Gastrocnemius medialis (tissue), 4 donors: ENCODE data around the gene CACNG7. TPM values are rescaled to one million over a fixed set of nuclear protein-coding genes. Genes with fewer than 3 reads are reported as not detected.

Source experiments
- ATAC-seq, 2 donors: fragments of 150-250 bp; one replicate each; pipeline ENCODE4 v1.9.1; 2016
- DNase-seq, 2 donors: peaks; one replicate each; pipeline ENCODE4 v3.0.0-alpha.2; 2019
- H3K27ac ChIP-seq, 4 donors: fragments of 200-600 bp; sonication (generic); 1 replicate in 1 of 4; 2 replicates in 3 of 4; pipeline ENCODE4 v1.5.1; 2016 to 2018; ENCODE audit warnings: mild to moderate bottlenecking in 2 of 4, moderate library complexity in 1 of 4
- H3K27me3 ChIP-seq, 3 donors: fragments of 200-600 bp; sonication (generic) in 2 of 3; 1 replicate in 1 of 3; 2 replicates in 2 of 3; pipeline versions ENCODE4 v1.5.1 to v1.6.0; 2016 to 2019; ENCODE audit warnings: mild to moderate bottlenecking in 1 of 3, moderate library complexity in 1 of 3
- H3K36me3 ChIP-seq, 2 donors: fragments of 200-600 bp; sonication (generic) in 1 of 2; one replicate each; pipeline ENCODE4 v1.5.1; 2017 to 2018
- H3K4me1 ChIP-seq, 2 donors: fragments of 200-600 bp; sonication (generic) in 1 of 2; one replicate each; pipeline ENCODE4 v1.5.1; 2016 to 2017; ENCODE audit warnings: mild to moderate bottlenecking in 2 of 2
- H3K4me3 ChIP-seq, 4 donors: fragments of 200-600 bp; sonication (generic) in 3 of 4; 1 replicate in 1 of 4; 2 replicates in 3 of 4; pipeline ENCODE4 v1.5.1; 2016 to 2019; ENCODE audit warnings: mild to moderate bottlenecking in 2 of 4
- H3K9me3 ChIP-seq, 3 donors: fragments of 200-600 bp; sonication (generic) in 2 of 3; 1 replicate in 1 of 3; 2 replicates in 2 of 3; pipeline ENCODE4 v1.5.1; 2016 to 2019
- POLR2A ChIP-seq, 2 donors: fragments of 450-650 bp; IDR thresholded peaks; one replicate each; pipeline ENCODE4 v1.6.1; 2017; ENCODE audit warnings: antibody characterized with exemption in 2 of 2, mild to moderate bottlenecking in 2 of 2, moderate library complexity in 2 of 2
- in situ Hi-C, 4 donors: fragments of 200-750 bp; cut with MboI; loops; one replicate each; pipeline versions ENCODE4 v1.15.0 to v1.8.0; 2017; ENCODE audit warnings: low sequenced_read_pairs in 4 of 4
- intact Hi-C: fragments of 100-400 bp; cut with DNase I; formaldehyde crosslinking; loops from one replicate; pipeline ENCODE4 v1.15.1; 2023; ENCODE audit warnings: low total_unique reads
- total RNA-seq, 4 donors: library from RNA; depleted of rRNA; stranded (reverse); fragments of >200 nt; gene quantifications; one replicate each; pipeline versions ENCODE4 v1.1.0 to v1.2.3, GENCODE V29; 2016
- TF ChIP-seq, protein P1 (sequence below), 5 experiments: fragments of 450-650 bp in 3 of 5; fragments of 200-600 bp in 2 of 5; sonication (generic) in 2 of 5; IDR thresholded peaks in 4 of 5; conservative IDR thresholded peaks in 1 of 5; 1 replicate in 4 of 5; 2 replicates in 1 of 5; pipeline ENCODE4 v1.5.1; 2016 to 2019; ENCODE audit warnings: antibody characterized with exemption in 5 of 5, mild to moderate bottlenecking in 3 of 5, moderate library complexity in 3 of 5

The CACNG7 gene
- total RNA-seq, 4 donors from 2014 or later, result not detected

DNA sequence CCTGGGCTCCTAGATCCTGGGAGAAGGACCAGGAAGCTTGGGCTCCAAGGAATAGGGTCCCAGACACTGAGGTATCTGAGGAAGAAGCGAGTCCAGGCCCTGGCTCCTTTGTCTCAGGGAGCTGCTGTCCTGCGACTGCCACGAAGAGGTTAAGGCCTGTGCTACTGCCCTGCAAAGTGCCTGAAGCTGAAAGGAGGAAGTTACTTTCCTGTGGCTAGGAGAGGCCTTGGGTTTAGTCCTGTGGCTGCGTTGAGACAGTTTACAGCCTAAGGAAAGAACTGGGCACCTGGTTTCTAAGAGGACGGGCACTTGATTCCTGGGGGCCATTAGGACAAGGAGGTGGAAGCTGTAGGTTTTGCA lies 38.6 kb upstream of the CACNG7 start:
- intact Hi-C loops, result no loop called here
- H3K9me3 ChIP-seq, result no peaks in the 10 kb centered on the region
- H3K4me3 ChIP-seq, result no peak overlapping the region
- ATAC-seq (no peak), DNase-seq (no peak)
- H3K4me1 ChIP-seq, result peaks cover 4 to 16% of the 10 kb centered on the region in 2 donors
- H3K27ac ChIP-seq, result peak overlapping the region; percentile 83 to 92 (median 86)
- no peaks in the 10 kb centered on the region for H3K36me3 ChIP-seq
- H3K27me3 ChIP-seq, result peaks cover 6 to 34% (median 23%) of the 10 kb centered on the region in 3 donors
- in situ Hi-C loops, result no loop called here
- TF ChIP-seq, protein P1, sequence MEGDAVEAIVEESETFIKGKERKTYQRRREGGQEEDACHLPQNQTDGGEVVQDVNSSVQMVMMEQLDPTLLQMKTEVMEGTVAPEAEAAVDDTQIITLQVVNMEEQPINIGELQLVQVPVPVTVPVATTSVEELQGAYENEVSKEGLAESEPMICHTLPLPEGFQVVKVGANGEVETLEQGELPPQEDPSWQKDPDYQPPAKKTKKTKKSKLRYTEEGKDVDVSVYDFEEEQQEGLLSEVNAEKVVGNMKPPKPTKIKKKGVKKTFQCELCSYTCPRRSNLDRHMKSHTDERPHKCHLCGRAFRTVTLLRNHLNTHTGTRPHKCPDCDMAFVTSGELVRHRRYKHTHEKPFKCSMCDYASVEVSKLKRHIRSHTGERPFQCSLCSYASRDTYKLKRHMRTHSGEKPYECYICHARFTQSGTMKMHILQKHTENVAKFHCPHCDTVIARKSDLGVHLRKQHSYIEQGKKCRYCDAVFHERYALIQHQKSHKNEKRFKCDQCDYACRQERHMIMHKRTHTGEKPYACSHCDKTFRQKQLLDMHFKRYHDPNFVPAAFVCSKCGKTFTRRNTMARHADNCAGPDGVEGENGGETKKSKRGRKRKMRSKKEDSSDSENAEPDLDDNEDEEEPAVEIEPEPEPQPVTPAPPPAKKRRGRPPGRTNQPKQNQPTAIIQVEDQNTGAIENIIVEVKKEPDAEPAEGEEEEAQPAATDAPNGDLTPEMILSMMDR (IDR thresholded peaks at IDR 0.05 in 4 of 5, conservative IDR thresholded peaks at IDR 0.05 in 1 of 5), result no peak
- no peak for TF ChIP-seq POLR2A (IDR thresholded peaks at IDR 0.05)

DNA sequence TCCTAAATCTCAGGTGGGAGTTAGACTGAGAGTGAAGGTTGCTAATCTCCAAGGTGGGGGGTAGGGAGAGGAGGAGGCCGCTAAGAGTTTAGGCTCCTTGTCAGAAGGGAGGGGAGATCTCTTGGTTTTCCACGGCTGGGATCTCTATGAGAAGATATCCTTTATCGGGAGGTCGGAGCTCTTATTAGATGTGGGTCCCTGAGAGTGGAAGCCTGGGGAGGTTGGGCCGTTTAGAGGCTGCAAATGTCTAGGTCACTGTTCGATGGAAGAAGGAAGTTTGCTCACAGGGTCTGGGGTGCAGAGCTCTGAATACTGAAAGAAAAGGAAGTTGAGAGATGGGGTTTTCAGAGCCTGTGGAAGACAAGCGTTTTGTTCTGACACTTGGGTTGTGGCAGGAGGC lies 37.6 kb upstream of the CACNG7 start:
- ATAC-seq, result no peak
- no peak for TF ChIP-seq POLR2A (IDR thresholded peaks at IDR 0.05)
- TF ChIP-seq, protein P1 (IDR thresholded peaks at IDR 0.05 in 4 of 5, conservative IDR thresholded peaks at IDR 0.05 in 1 of 5), result no peak
- H3K4me1 ChIP-seq, result peaks cover 4 to 16% of the 10 kb centered on the region in 2 donors
- no peak overlapping the region for H3K27ac ChIP-seq
- no peaks in the 10 kb centered on the region for H3K9me3 ChIP-seq
- intact Hi-C loops (no loop called here), in situ Hi-C loops (no loop called here)
- H3K4me3 ChIP-seq, result no peak overlapping the region
- H3K27me3 ChIP-seq, result peaks cover 6 to 27% (median 21%) of the 10 kb centered on the region in 3 donors
- no peak for DNase-seq
- H3K36me3 ChIP-seq, result no peaks in the 10 kb centered on the region

DNA sequence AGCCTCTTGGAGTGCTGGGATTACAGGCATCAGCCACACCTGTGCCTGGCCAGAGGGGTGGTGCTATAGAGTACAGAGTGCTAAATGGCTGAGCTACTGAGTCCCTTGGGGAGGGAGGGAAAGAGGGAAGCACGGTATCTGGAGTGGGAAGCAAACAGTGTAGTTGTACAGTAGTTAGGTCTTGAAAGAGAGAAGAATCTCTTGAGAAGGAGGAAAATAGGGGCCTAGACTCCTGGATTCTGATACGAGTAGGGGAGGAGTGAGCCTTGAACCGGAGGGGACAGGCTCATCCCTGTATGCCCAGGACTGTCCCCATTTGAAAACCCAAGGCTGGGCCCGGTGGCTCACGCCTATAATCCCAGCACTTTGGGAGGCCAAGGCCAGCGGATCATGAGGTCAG lies 36.3 kb upstream of the CACNG7 start:
- in situ Hi-C loops (no loop called here), intact Hi-C loops (no loop called here)
- Histone ChIP-seq H3K9me3 (no peaks in the 10 kb centered on the region), H3K4me1 (peaks cover 0 to 11% of the 10 kb centered on the region in 2 donors), H3K36me3 (no peaks in the 10 kb centered on the region), H3K27ac (no peak overlapping the region), H3K4me3 (no peak overlapping the region), H3K27me3 (peaks cover 0 to 19% (median 13%) of the 10 kb centered on the region in 3 donors)
- ATAC-seq (no peak), DNase-seq (no peak)
- no peak for TF ChIP-seq POLR2A (IDR thresholded peaks at IDR 0.05)
- TF ChIP-seq, protein P1 (IDR thresholded peaks at IDR 0.05 in 4 of 5, conservative IDR thresholded peaks at IDR 0.05 in 1 of 5), result no peak

DNA sequence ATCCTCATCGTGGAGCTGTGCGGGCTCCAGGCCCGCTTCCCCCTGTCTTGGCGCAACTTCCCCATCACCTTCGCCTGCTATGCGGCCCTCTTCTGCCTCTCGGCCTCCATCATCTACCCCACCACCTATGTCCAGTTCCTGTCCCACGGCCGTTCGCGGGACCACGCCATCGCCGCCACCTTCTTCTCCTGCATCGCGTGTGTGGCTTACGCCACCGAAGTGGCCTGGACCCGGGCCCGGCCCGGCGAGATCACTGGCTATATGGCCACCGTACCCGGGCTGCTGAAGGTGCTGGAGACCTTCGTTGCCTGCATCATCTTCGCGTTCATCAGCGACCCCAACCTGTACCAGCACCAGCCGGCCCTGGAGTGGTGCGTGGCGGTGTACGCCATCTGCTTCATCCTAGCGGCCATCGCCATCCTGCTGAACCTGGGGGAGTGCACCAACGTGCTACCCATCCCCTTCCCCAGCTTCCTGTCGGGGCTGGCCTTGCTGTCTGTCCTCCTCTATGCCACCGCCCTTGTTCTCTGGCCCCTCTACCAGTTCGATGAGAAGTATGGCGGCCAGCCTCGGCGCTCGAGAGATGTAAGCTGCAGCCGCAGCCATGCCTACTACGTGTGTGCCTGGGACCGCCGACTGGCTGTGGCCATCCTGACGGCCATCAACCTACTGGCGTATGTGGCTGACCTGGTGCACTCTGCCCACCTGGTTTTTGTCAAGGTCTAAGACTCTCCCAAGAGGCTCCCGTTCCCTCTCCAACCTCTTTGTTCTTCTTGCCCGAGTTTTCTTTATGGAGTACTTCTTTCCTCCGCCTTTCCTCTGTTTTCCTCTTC lies 35.1 kb upstream of the CACNG7 start:
- DNase-seq (no peak), ATAC-seq (no peak)
- TF ChIP-seq, protein P1 (IDR thresholded peaks at IDR 0.05 in 4 of 5, conservative IDR thresholded peaks at IDR 0.05 in 1 of 5), result no peak
- no peak for TF ChIP-seq POLR2A (IDR thresholded peaks at IDR 0.05)
- no peaks in the 10 kb centered on the region for H3K36me3 ChIP-seq
- peaks cover 0 to 9% of the 10 kb centered on the region in 2 donors for H3K4me1 ChIP-seq
- no peak overlapping the region for H3K4me3 ChIP-seq
- H3K27me3 ChIP-seq, result peaks cover 3 to 12% (median 11%) of the 10 kb centered on the region in 3 donors
- intact Hi-C loops (no loop called here), in situ Hi-C loops (no loop called here)
- H3K9me3 ChIP-seq, result no peaks in the 10 kb centered on the region
- H3K27ac ChIP-seq, result no peak overlapping the region
